8988T (cell line): ENCODE data around the gene ISOC1.

ENCODE experiments used
- DNase-seq: peaks from one replicate; pipeline ENCODE4 v3.0.0; 2011

Gene ISOC1

GRCh38 chr5:129096382-129096991 is 1.9 kb downstream of the ISOC1 start:
- DNase-seq = no peak

- DNase-seq = no peak
These were observed 3.1 kb downstream of the ISOC1 start for GRCh38 chr5:129097498-129098296.

- no peak for DNase-seq
These were observed 4.1 kb downstream of the ISOC1 start for GRCh38 chr5:129098488-129099183.

- DNase-seq = no peak
These were observed 4.6 kb downstream of the ISOC1 start for GRCh38 chr5:129099184-129099569.

- DNase-seq = no peak
These were observed 7.2 kb downstream of the ISOC1 start for GRCh38 chr5:129101794-129102193.

- no peak for DNase-seq
These were observed 8.8 kb downstream of the ISOC1 start for GRCh38 chr5:129103397-129103796.

- DNase-seq = no peak
These were observed 10.4 kb downstream of the ISOC1 start for GRCh38 chr5:129104915-129105455.

GRCh38 chr5:129107637-129108036 is 13.1 kb downstream of the ISOC1 start:
- DNase-seq = no peak

GRCh38 chr5:129110742-129111141 is 16.2 kb downstream of the ISOC1 start:
- no peak for DNase-seq

- no peak for DNase-seq
These were observed 16.8 kb downstream of the ISOC1 start for GRCh38 chr5:129111351-129111750.

GRCh38 chr5:129112295-129112694 is 17.7 kb downstream of the ISOC1 start:
- no peak for DNase-seq

- no peak for DNase-seq
These were observed 19.3 kb downstream of the ISOC1 start for GRCh38 chr5:129113867-129114266.

GRCh38 chr5:129114539-129115193 is 20.1 kb downstream of the ISOC1 start:
- no peak for DNase-seq

GRCh38 chr5:129115680-129116079 is 21.1 kb downstream of the ISOC1 start:
- DNase-seq = no peak

- DNase-seq = no peak
These were observed 22.2 kb downstream of the ISOC1 start for GRCh38 chr5:129116797-129117196.

- no peak for DNase-seq
These were observed 23.9 kb downstream of the ISOC1 start for GRCh38 chr5:129118405-129118804.

GRCh38 chr5:129118826-129119225 is 24.3 kb downstream of the ISOC1 start:
- no peak for DNase-seq

- DNase-seq = no peak
These were observed 25.6 kb downstream of the ISOC1 start for GRCh38 chr5:129120158-129120581.

- DNase-seq = no peak
These were observed 28.0 kb downstream of the ISOC1 start for GRCh38 chr5:129122560-129122959.

- DNase-seq = no peak
These were observed 30.1 kb downstream of the ISOC1 start for GRCh38 chr5:129124608-129125007.

GRCh38 chr5:129125819-129126218 is 31.3 kb downstream of the ISOC1 start:
- DNase-seq = no peak

GRCh38 chr5:129133553-129133952 is 39.0 kb downstream of the ISOC1 start:
- no peak for DNase-seq

- DNase-seq = no peak
These were observed 41.1 kb downstream of the ISOC1 start for GRCh38 chr5:129135633-129136032.
